Daoy (cell line): ENCODE measurements around the gene HTRA3. TPM values are rescaled to one million over a fixed set of nuclear protein-coding genes. Genes with fewer than 3 reads are reported as not detected.
"Not testable (repeated sequence)": the region's sequence is repeated elsewhere in the genome, so short reads cannot be mapped to it uniquely, and the experiment has no call there.

Experiments used
- DNase-seq: peaks from one replicate; pipeline ENCODE4 v3.0.0-alpha.2; 2015; ENCODE audit warnings: low read depth
- total RNA-seq: library from RNA; depleted of rRNA; stranded (reverse); fragments of >200 nt; shearing (Covaris generic); gene quantifications from 2 replicates; pipeline ENCODE4 v1.2.3, GENCODE V29; 2014

HTRA3 gene
- total RNA-seq, 1 experiment from 2014 or later: 0.11 TPM

GRCh38 chr4:8342651-8343261 is 73.2 kb downstream of the HTRA3 start:
- no peak for DNase-seq

GRCh38 chr4:8343262-8343966 is 73.9 kb downstream of the HTRA3 start:
- no peak for DNase-seq

- no peak for DNase-seq
Measured at GRCh38 chr4:8343967-8344331, 74.4 kb downstream of the HTRA3 start.

DNA sequence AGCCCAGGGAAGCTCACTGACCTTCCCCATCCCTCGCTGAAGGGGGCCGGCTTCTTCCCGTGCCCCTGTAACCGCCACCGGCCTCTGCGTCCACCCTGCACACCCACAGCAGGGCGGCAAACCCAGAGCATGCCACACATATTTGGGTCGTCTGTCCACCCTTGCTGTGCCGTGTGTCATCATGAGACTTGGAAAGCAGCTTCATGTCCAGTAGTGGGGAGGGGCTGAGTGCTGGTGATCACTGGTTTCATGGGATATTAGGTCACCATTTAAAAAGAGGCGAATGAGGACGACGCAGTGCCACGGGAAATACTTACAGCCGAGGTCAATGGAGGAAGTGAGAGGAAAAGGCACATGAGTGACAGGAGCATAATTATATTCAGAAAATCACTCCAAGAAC is 74.8 kb downstream of the HTRA3 start:
- DNase-seq: no peak

- DNase-seq: no peak
Measured at GRCh38 chr4:8345053-8345945, 75.7 kb downstream of the HTRA3 start.

DNA sequence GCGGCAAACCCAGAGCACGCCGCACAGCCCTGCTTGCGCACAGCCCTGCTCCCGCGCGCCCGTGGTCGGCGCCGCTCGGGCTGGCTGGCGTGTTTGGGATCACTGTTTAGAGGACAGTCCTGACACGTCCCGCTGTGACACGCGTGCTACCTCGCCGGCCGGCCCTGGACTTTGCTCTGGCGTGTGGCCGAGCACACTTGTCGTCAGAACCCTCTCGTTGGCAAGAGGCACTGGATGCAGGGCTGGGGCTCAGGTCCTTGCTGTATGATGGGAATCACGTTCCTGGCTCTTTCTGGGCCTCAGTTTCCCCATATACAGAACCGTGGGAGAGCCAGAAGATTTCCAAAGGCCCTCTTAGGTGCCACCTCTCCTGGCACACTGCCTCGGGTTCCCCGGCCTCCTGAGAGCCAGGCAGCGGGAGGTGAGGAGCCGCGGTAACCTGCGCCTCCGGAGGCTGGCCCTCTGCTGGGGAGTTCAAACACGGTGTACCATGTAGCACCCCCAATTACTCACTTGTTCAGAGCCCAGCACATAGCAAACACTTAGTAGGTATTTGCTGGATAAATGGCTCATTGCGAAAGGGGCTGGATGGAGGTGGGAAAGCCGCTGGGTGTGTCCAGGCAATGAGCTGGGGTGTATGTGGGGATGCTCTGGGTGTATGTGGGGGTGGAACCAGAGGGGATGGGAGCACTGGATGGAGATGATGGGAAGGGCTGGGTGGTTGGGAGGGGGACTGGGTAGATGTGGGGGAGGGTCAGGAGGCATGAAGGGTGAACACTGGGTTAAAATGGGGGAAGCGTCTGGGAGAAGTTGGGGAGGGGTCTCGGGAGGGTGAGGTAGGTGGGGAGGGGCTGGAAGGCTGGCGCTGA is 76.6 kb downstream of the HTRA3 start:
- no peak for DNase-seq

DNA sequence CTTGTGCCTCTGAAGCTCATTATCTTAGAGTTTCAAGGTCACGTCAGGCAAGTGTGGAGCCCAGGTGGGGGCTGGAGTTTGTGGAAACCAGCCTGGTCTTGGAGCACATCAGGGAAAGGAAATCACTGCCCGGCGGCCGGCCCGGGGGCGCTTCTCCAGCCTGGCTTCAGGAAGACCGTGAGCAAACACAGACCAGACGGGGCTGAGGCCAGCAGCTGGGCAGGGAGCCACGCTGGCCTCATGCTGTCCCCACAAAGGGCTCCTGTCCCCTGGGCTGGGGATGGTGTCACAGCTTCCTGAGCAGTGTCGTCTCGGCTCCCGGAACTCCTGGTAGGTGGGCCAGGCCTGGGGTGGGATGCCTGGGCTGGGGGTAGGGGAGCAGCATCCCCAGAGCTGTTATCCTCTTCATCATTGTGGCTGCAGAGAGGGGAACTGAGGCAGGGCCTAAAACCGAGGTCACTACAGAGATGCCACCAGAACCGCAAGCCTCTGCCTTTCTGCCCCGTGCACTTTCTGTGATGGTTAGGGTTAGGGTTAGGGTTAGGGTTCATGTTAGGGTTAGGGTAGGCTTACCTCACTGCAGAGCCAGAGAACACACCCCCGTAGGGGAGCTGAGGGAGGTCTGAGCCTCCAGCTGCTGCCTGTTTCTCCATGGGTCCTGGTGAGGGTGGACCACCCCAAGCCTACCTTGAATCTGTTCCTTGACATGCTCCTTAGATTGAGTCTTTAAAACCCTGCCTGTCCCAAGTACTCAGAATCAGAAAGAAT is 77.5 kb downstream of the HTRA3 start:
- DNase-seq: no peak

DNA sequence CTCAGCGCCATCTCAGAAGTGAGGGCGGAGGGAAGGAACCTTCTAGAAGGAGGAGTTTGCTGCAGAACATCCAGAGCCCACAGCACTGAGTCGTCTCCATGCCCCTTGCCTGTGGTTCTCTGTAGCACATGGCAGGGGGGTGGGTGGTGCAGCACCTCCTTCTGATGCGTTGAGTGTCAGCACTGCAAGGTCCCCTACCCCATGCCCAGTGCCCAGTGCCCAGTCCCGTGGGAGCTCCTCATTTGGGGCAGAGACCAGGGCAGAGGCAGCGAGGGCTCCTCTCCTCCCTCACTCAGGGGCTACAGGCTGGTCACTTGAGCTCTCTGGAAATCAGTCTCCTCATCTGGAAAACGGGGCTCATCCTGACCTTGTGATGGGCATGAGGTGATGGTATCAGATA is 78.1 kb downstream of the HTRA3 start:
- DNase-seq: no peak

- no peak for DNase-seq
Measured at GRCh38 chr4:8348071-8348470, 78.5 kb downstream of the HTRA3 start.

DNA sequence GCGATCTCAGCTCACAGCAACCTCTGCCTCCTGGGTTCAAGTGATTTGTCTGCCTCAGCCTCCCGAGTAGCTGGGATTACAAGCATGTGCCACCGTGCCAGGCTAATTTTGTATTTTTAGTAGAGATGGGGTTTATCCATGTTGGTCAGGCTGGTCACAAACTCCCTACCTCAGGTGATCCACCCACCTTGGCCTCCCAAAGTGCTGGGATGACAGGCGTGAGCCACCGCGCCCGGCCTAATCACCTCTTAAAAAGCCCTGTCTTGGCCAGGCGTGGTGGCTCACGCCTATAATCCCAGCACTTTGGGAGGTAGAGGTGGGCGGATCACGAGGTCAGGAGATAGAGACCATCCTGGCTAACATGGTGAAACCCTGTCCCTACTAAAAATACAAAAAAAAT is 79.7 kb downstream of the HTRA3 start:
- not testable (repeated sequence) for DNase-seq

- no peak for DNase-seq
Measured at GRCh38 chr4:8349664-8350236, 80.2 kb downstream of the HTRA3 start.

- no peak for DNase-seq
Measured at GRCh38 chr4:8350352-8350751, 80.8 kb downstream of the HTRA3 start.

GRCh38 chr4:8350841-8351461 is 81.4 kb downstream of the HTRA3 start:
- no peak for DNase-seq

DNA sequence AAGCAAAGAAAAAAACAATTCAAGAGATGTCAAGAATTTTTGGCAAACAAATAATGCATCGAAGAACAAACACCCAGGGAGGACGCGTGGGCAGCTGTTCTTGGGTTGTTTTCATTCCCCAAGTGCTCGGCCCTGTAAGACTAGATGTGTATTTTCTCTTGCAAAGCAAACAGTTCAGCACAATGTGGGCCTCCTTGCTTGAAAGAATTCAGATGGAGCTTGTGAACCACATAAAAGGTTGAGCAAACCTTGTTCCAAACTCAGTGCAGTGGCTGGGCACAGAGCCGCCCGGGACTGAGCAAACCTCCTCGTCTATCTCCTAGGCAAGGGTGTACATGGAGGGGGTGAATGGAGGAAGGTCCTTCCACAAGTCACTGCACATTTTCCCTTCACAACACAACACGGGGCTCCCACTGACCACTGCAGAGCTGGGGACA is 82.4 kb downstream of the HTRA3 start:
- DNase-seq: no peak

DNA sequence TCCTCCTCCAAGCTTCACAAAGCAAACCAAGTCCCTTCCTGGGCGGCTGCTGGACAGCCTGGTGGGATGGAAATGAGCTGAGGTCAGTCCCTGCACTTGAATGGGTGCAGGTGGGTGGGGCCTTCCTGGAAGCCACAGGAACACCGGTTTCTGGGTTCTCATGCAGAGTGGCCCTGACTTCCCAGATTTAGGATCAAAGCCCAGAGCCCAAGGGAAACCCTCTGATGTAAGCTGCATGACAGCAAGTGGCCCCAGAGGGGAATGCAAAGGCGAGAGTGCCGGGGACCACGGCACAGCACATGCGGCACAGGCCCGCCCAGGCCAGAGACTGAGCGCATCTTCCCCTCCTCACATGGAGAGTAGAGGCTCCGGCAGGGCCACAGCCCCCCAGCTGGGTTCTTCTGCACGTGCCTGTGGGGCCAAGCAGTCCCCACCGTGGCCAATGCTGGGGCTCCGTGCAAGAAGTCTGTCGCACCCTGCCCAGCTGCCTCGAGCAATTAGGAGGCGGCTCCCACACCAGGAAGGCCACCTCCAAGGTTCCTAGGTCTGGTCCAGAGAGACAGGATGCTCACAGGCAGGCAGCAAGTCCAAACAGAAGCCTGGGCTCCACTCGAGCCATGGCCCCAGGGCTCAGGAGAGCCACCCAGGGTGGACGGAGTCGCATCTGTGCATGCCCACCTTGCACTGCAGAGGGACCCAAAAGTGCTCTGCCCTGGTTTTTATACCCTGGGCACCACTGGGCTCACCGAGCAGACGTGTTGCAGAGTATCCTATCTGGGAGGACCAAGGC is 83.0 kb downstream of the HTRA3 start:
- DNase-seq: no peak

DNA sequence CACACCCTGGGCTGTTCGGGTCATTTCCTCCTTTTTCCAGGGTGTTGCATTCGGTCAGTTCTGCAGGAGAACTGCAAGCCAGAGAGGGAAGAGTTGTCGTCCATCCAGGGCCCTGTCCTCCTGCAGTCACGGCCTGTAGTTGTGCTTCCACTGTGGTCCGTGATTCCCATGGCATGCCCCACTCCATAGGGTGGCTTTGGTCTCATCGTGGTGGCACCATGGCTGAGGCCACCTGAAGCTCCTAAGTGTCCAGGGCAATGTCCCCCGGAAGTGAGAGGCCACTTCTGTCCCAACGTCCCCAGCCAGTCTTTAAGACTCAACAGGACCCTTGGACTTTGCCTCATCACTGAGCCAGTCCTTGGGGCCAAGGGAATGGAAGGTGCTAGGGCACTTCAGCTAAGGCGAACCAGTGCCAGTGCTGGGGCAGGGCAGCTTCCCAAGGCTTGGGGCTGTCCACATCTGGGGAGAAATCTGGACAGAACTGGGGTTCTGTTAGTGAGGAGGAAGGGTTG is 83.7 kb downstream of the HTRA3 start:
- no peak for DNase-seq

- DNase-seq: peak; percentile 70
Measured at GRCh38 chr4:8353912-8354453, 84.4 kb downstream of the HTRA3 start.

- peak; percentile 41 for DNase-seq
Measured at GRCh38 chr4:8355306-8355705, 85.8 kb downstream of the HTRA3 start.
